ENCODE results near the gene CLEC2B.

Gene CLEC2B

GRCh38 chr12:9868951-9869306 is 225 bp downstream of the CLEC2B start:
- DNase-seq (ENCODE audit: low read depth) = no peak

DNA sequence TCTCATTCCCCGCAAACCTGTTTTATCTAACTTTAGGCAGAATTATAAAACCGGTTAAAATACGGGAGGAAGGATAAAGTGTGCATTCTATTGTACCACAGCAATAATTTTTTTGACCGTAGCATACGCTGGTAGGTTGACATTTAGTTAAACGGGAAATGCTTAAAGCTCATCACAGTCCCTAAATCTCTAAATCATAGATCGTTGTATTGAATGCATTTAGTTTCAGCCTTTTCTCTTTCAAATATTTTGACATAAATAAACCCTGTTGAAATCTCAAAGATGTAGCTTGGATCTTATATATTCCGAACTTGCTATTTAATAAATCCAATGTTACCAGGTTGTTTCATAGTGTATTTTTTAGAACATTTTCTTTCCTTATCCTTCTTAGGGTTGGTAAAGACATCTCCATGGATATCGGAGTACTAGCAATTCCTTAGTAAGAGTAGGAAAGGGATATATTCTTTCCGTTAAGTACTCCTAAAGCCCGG is 798 bp downstream of the CLEC2B start:
- DNase-seq (ENCODE audit: low read depth) = no peak

- no peak for DNase-seq (ENCODE audit: low read depth)
Observed at GRCh38 chr12:9867531-9867930, 1.6 kb downstream of the CLEC2B start.

DNA sequence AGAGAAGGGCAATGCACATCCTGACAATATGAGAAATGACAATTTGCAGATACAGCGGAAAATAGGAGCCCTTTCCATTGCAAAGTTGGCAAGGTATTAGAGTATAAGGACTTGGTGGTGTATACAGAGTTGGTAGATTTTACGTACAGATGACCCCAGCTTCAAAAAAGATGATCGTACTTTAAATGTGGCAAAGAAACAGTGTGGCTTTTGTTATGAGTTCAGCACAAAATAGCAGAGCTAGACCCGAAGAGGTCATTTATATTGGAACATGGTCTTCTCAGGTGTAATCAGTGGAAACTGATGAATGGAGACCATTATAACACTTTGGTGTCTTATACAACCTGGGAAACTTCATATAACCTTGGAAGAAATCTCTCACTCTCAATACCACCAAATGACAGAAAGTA is 2.3 kb downstream of the CLEC2B start:
- DNase-seq (ENCODE audit: low read depth) = no peak

DNA sequence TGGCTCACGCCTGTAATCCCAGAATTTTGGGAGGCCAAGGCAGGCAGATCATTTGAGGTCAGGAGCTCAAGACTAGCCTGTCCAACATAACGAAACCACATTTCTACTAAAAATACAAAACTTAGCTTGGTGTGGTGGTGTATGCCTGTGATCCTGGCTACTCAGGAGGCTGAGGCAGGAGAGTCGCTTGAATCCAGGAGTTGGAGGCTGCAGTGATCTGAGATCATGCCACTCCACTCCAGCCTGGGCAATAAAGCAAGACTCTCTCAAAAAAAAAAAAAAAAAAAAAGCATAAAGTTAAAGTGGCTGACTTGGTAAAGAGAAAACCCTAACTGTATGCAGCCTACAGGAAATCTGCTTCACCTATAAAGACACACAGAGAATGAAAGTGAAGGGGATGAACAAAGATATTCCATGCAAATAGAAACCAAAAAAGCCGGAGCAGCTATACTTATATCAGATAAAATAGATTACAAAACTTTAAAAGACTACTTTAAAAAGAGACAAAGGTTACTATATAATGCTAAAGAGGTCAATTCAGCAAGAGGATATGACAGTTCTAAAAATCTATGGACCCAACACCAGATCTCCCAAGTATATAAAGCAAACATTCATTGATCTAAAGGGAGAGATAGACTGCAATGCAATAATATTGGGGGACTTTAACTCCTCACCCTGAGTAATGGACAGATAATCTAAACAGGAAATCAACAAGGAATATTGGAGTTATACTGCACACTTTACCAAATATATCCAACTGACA is 4.1 kb downstream of the CLEC2B start:
- no peak for DNase-seq (ENCODE audit: low read depth)

DNA sequence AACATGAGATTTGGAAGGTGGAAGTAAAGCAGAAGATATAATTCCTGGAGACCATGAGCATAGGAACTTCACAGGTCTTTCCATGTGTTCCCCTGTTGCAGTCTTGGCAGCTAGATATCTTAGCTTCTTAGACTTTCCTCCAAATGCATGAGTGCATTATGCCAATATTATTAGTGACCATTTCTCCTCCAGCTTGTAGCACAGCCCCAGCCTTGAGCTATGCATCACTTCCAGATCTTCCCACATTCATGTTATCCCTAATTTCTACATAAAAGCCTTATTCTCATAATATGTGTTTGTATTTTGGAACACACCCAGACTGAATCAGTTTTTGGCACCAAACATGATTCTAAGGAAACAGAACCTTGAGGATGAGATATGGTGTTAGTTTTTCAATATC is 11.0 kb downstream of the CLEC2B start:
- no peak for DNase-seq (ENCODE audit: low read depth)

- DNase-seq (ENCODE audit: low read depth) = no peak
Observed at GRCh38 chr12:9856894-9857293, 12.3 kb downstream of the CLEC2B start.

- no peak for DNase-seq (ENCODE audit: low read depth)
Observed at GRCh38 chr12:9856151-9856550, 13.0 kb downstream of the CLEC2B start.

DNA sequence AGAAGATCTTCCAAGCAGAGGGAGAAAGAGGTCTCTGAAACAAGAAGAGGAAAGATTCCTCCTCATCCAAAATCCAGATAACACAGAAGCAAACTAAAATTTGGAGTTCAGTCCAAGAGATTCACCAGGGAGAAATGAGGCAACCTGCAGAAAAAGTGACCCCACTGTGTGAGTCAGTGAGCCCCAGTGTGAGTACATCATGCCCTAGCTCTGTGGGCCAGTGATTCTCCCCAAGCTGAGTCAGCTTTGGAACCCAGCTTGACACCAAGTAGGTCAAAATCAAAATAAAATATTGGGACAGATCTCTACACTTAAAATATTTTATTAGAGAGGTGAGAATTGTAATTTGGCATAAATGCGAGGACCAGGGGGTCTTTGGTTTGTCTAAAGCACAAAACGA is 17.2 kb downstream of the CLEC2B start:
- no peak for DNase-seq (ENCODE audit: low read depth)

DNA sequence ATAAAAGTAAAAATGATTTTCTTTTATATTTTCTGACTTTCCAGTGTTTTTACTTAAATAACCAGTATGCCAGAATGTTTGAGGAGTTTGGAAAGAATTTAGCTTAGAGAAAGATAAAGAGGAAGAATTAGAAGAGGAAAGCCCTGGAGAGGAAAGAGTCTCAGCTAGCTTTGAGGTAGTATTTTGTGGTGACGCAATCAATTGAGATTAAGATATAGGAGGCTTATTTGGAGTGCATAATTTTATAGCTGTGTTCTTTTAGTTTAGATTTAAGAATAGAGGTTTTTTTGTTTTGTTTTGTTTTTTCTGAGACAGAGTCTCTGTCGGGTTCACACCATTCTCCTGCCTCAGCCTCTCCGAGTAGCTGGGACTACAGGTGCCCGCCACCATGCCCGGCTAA is 18.1 kb downstream of the CLEC2B start:
- no peak for DNase-seq (ENCODE audit: low read depth)

DNA sequence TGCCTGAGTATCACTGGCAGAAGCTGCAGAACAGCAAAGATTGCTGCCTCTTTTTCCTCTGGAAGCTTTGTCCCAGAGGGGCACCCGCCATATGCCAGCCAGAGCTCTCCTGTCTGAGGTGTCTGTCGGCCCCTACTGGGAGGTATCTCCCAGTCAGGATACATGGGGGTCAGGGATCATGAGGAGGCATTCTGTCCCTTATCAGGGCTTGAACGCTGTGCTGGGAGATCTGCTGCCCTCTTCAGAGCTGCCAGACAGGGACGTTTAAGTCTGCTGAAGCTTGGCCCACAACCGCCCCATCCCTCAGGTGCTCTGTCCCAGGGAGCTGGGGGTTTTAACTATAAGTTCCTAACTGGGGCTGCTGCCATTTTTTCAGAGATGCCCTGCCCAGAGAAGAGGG is 20.3 kb downstream of the CLEC2B start:
- DNase-seq (ENCODE audit: low read depth) = no peak

DNA sequence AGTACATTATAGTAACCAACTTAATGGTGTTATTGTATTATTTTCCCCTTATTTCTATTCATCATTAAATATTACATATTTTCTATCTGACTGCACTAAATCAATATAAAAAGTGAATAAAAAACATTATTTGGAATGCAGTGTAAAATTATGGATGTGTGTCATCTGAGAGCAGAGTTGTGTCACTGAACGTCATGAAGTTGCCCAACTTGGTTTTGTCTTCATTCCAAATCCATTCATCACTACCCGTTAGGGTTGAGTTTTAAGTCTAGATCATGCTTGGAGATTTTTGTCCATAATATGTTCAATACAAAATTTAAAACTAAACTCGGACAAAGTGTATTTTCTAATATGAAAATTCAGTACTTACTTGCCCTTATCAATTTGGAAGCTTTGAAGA is 25.7 kb downstream of the CLEC2B start:
- no peak for DNase-seq (ENCODE audit: low read depth)

DNA sequence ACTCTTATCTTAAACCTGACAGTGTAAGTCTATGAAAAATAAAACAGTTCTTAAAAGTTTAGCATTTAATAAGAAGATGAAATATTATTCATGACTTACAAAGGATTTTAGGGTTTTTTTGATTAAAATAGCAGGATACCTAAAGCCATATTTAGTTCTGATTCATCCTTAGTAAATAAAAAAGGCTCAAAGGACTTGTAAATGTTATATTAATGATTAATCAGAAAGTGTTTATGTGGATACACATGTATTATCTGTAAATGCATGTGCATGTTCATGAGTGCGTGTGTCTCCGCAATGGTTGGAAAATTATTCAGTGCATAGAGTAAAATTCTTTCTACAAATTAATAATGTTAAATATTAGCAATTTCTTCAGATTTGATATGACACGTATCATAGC is 37.4 kb downstream of the CLEC2B start:
- DNase-seq (ENCODE audit: low read depth) = no peak

DNA sequence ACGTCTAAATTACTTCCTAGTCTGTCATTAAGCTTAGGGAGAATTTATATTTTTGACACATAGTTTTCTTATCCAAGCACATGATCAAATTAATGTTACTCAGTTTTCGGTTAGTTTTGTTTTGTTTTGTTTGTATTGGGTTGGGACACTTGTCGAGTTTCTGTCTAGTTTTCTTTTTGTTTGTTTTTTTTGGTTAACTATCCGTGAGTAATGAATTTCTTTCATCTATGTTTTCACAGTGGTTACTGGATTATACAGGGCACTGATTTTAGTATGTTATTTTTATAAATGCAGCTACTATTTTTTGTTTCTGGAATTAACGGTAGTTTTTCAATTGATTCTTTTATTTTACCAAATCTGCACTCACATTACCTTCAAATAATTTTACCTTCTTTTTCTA is 39.2 kb downstream of the CLEC2B start:
- no peak for DNase-seq (ENCODE audit: low read depth)

DNA sequence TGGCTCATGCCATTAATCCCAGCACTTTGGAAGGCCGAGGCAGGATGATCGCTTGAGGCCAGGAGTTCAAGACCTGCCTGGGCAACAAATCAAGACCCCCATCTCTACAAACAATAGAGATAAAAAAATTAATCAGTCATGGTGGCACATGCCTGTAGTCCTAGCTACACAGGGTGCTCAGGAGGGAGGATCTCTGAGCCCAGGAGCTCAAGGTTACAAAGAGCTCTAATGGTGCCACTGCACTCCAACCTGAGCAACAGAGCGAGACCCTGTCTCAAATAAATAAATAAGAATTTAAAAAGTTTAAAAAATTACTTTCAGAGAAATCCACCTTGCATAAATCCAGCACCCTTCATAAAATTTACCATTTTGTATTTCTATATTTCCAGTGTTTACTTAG is 39.7 kb downstream of the CLEC2B start:
- no peak for DNase-seq (ENCODE audit: low read depth)

- no peak for DNase-seq (ENCODE audit: low read depth)
Observed at GRCh38 chr12:9827209-9827888, 41.8 kb downstream of the CLEC2B start, which contains the start of gene KLRF1. KLRF1 (plus strand) TSS chr12:9827481; CDS start chr12:9827545, 64 bp downstream.

- DNase-seq (ENCODE audit: low read depth) = no peak
Observed at GRCh38 chr12:9820281-9820930, 48.7 kb downstream of the CLEC2B start.

GRCh38 chr12:9813821-9814798 is 55.0 kb downstream of the CLEC2B start:
- DNase-seq (ENCODE audit: low read depth) = peak; percentile 84

DNA sequence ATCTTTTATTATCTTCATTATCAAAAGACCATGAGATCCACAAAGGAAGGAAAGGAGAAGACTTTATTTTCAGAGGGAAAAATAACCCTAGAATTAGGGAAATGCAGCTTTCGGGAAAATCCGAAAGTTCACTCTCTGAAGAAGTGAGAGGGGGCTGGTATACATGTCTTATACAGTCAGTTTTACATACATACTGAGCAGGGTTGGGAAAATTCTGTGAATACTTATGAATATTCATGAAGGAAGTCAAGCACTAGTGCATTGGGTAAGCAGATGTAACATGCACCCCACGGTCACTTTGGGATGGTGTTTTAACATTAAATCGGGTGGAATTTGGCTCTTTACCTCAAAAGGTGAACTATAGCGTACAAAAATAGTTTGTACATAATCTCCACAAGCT is 57.5 kb downstream of the CLEC2B start:
- no peak for DNase-seq (ENCODE audit: low read depth)

DNA sequence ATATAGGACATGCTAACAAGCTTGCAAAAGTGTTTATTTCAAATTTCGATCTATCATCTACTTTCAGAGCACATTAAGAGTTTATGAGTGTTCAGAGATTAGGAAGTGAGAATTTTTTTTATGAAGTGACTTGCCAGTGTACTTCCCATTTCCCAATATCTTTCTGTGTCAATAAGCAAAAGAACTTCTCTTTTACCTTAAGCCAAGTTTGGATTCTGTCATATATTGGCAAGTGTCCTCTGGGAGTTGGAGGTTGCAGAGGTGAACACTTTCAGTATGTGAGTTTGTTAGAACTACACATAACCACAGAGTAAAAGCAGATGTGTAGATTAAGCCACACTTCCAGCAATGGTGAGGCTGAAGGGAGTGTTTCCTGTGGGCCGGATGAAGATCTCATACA is 58.5 kb downstream of the CLEC2B start:
- no peak for DNase-seq (ENCODE audit: low read depth)

DNA sequence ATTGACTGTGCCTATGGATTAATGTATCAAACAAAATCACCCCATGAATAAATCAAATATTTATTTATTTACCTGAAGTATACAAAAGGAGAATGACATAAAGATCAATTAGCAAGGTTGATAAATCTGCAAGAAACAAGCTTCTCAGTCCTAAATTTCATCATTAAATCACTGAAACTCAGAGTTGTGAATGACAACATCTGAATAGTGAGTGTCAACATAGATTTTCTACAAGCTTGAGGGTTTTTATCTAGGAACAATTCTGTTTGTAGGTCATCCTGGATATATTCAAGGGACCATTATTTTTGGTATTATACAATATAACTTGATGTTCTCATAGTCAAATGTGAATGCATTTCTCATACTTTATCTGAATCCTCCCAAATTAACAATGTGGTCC is 59.3 kb downstream of the CLEC2B start:
- DNase-seq (ENCODE audit: low read depth) = no peak

DNA sequence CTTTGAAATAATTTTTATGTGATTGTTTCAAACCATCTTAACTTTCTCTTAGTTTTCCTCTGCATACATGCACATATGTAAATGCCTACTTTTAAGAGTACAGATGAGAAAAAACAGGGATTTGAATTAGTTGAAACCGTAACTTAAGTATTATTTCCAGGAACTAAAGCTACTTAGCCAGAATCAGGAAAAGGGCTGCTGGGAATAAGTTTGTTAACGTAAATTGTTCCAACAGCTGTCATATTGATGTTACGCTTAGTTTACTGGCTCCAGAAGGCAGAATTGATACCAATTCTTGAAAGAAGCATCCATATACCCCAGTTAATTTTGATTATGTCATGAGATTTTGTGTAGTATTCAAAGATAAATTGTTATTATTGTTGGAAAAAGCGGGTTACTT is 59.8 kb downstream of the CLEC2B start:
- DNase-seq (ENCODE audit: low read depth) = no peak

Measured in activated gamma-delta T cell treated with anti-CD3 and anti-CD28 coated beads, Interleukin-2, amount 50 U/mL, for 16 hours (primary cell).